Activated B cell treated with CpG ODN at 0.5 μM for 24 hours (primary cell): Measurements from ENCODE around the gene HPS3. TPM values are rescaled to one million over a fixed set of nuclear protein-coding genes. Genes with fewer than 3 reads are reported as not detected.
"Not testable (repeated sequence)": the region's sequence is repeated elsewhere in the genome, so short reads cannot be mapped to it uniquely, and the experiment has no call there.

ENCODE experiments used
- ATAC-seq: fragments of 200-7000 bp; cut with Tn5 transposase; one replicate; pipeline ENCODE4 v1.10.0; 2021; ENCODE audit warnings: low read depth, mild to moderate bottlenecking, moderate library complexity
- CTCF ChIA-PET: fragments of 350-600 bp; sonication (Branson Sonifier 250); formaldehyde crosslinking; loops from one replicate; lab custom pipeline; 2021; ENCODE audit warnings: antibody characterized with exemption; lab: Charles Lee
- POLR2A ChIA-PET: fragments of 350-600 bp; sonication (Branson Sonifier 250); formaldehyde crosslinking; loops from one replicate; lab custom pipeline; 2021; ENCODE audit warnings: antibody characterized with exemption; lab: Charles Lee
- DNase-seq: peaks from one replicate; pipeline ENCODE4 v3.0.0; 2022
- H3K27ac Mint-ChIP-seq: one replicate; pipeline ENCODE4 v1.8.0; 2020; ENCODE audit warnings: mixed read lengths
- H3K27me3 Mint-ChIP-seq: one replicate; pipeline ENCODE4 v1.8.0; 2021; ENCODE audit warnings: mixed read lengths
- H3K36me3 Mint-ChIP-seq: one replicate; pipeline ENCODE4 v1.8.0; 2021; ENCODE audit warnings: low read depth, mixed read lengths
- H3K4me1 Mint-ChIP-seq: one replicate; pipeline ENCODE4 v1.8.0; 2021; ENCODE audit warnings: mixed read lengths
- H3K4me3 Mint-ChIP-seq: one replicate; pipeline ENCODE4 v1.8.0; 2020; ENCODE audit warnings: mild to moderate bottlenecking, mixed read lengths
- H3K9me3 Mint-ChIP-seq: one replicate; pipeline ENCODE4 v1.8.0; 2020; ENCODE audit warnings: mixed read lengths
- intact Hi-C: fragments of 100-400 bp; cut with micrococcal nuclease; formaldehyde crosslinking; loops from one replicate; pipeline ENCODE4 v1.15.1; 2024
- total RNA-seq: library from RNA; stranded (reverse); gene quantifications from 2 replicates; pipeline ENCODE4 v1.2.3, GENCODE V29; 2022
- TF ChIP-seq, protein P1 (sequence below): fragments of 200-600 bp; IDR thresholded peaks from one replicate; pipeline ENCODE4 v1.8.0; 2022; ENCODE audit warnings: antibody characterized with exemption, mild to moderate bottlenecking

HPS3 gene
- total RNA-seq, 1 donor from 2014 or later, result 30.1 TPM

DNA sequence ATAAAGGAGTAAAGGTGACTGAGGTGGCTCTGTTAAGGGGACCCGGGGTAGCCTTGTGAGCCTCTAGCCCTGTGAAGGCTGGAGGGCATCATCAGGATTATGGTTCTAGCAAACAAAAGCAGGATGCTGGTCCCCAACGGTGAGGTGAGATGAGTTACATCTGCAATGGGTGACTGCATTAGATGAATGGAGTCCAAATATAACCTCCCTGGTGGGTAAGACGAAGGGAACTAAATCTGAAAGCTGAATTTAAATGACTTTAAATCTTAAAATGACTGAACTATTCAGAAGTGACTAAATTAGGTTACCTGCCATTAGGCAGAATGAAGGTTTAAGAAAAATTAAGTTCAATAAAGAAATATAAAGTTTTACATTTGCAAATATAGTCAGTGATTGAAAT, 38.5 kb upstream of the HPS3 start:
- Mint-ChIP-seq H3K4me1 (peaks cover 30% of the 10 kb centered on the region), H3K27me3 (no peaks in the 10 kb centered on the region), H3K36me3 (peaks cover 3% of the 10 kb centered on the region), H3K27ac (no peak overlapping the region), H3K9me3 (no peaks in the 10 kb centered on the region), H3K4me3 (no peak overlapping the region)
- ChIA-PET CTCF (interaction anchor here (1.0 kb wide), 1 partner anchor 29 kb away, joined by 3 read pairs; no protein-coding TSS in a partner anchor), POLR2A (no interaction called here)
- no peak for ATAC-seq
- intact Hi-C loops, result no loop called here
- DNase-seq, result no peak
- TF ChIP-seq, protein P1, sequence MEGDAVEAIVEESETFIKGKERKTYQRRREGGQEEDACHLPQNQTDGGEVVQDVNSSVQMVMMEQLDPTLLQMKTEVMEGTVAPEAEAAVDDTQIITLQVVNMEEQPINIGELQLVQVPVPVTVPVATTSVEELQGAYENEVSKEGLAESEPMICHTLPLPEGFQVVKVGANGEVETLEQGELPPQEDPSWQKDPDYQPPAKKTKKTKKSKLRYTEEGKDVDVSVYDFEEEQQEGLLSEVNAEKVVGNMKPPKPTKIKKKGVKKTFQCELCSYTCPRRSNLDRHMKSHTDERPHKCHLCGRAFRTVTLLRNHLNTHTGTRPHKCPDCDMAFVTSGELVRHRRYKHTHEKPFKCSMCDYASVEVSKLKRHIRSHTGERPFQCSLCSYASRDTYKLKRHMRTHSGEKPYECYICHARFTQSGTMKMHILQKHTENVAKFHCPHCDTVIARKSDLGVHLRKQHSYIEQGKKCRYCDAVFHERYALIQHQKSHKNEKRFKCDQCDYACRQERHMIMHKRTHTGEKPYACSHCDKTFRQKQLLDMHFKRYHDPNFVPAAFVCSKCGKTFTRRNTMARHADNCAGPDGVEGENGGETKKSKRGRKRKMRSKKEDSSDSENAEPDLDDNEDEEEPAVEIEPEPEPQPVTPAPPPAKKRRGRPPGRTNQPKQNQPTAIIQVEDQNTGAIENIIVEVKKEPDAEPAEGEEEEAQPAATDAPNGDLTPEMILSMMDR, result no peak

DNA sequence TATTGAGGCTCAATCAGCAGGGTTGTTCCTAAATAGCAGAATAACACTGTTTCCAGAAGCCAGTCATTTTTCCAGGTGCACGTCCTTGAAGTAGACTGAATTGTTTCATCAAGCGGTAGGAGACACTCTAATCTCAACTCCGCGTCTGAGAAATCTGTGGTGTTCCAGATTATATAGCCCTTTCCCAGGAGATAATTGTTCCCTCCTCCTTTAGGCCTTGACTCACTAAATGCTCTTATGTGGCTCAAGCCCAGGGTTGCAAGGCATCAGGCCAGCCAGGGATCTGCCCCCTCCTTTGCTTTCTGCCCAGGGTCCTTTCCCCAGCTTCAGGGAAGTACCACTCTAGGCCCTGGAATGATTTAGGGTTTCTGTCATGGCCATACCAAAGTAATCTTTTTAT, 37.5 kb upstream of the HPS3 start:
- H3K27me3 Mint-ChIP-seq, result no peaks in the 10 kb centered on the region
- no peak overlapping the region for H3K4me3 Mint-ChIP-seq
- no peaks in the 10 kb centered on the region for H3K9me3 Mint-ChIP-seq
- intact Hi-C loops, result no loop called here
- no peak for DNase-seq
- H3K4me1 Mint-ChIP-seq, result peaks cover 27% of the 10 kb centered on the region
- H3K27ac Mint-ChIP-seq, result no peak overlapping the region
- H3K36me3 Mint-ChIP-seq, result no peaks in the 10 kb centered on the region
- ChIA-PET CTCF (interaction anchor here (1.0 kb wide), 1 partner anchor 28 kb away, joined by 3 read pairs; no protein-coding TSS in a partner anchor), POLR2A (no interaction called here)
- ATAC-seq, result no peak
- TF ChIP-seq, protein P1, result no peak

DNA sequence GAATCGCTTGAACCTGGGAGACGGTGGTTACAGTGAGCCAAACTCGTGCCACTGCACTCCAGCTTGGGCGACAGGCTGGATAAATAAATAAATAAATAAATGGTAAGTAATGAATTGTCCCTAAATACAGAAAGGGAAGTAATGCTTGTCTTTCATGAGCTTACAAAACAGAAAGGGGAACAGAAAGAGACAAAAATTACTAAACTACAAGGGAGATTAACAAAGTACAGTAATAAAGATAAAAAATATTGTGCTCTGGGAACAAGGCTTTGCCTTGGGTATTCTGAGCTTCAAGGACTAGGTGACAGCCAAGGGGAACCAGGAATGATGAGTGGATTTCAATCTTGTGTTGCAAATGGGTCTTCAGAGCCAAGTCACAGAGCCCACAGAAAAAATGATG, 34.0 kb upstream of the HPS3 start:
- CTCF ChIA-PET, result interaction anchor here (0.7 kb wide), 1 partner anchor 23 kb away, joined by 3 read pairs; no protein-coding TSS in a partner anchor

DNA sequence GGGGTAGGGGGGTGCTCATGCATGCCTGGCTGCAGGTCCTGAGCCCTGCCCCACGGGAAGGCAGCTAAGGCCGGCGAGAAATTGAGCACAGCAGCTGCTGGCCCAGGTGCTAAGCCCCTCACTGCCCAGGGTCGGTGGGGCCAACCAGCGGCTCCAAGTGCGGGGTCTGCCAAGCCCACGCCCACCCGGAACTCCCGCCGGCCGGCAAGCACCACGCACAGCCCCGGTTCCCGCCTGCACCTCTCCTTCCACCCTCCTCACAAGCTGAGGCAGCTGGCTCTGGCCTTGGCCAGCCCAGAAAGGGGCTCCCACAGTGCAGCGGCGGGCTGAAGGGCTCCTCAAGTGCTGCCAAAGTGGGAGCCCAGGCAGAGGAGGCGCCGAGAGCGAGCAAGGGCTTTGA, 31.5 kb upstream of the HPS3 start:
- H3K9me3 Mint-ChIP-seq, CTCF ChIA-PET, H3K27me3 Mint-ChIP-seq, H3K36me3 Mint-ChIP-seq, intact Hi-C loops, DNase-seq, ATAC-seq, H3K27ac Mint-ChIP-seq, H3K4me3 Mint-ChIP-seq, POLR2A ChIA-PET: not testable (repeated sequence)
- H3K4me1 Mint-ChIP-seq, result peaks cover 13% of the 10 kb centered on the region

More for the DNA sequence above, 34.0 kb upstream of the HPS3 start:
- Mint-ChIP-seq H3K27ac (peak overlapping the region; percentile 72), H3K27me3 (no peaks in the 10 kb centered on the region), H3K9me3 (no peaks in the 10 kb centered on the region), H3K4me1 (peaks cover 16% of the 10 kb centered on the region), H3K4me3 (peak overlapping the region; percentile 19), H3K36me3 (no peaks in the 10 kb centered on the region)
- TF ChIP-seq, protein P1, result no peak
- intact Hi-C loops, result loop anchor here (1.0 kb wide), 1 partner anchor 9 kb away; the partner anchor contains the start of gene HLTF
- no peak for DNase-seq
- ATAC-seq, result peak; percentile 54
- POLR2A ChIA-PET, result interaction anchor here (1.9 kb wide), 1 partner anchor 9 kb away, joined by 5 read pairs; no protein-coding TSS in a partner anchor

DNA sequence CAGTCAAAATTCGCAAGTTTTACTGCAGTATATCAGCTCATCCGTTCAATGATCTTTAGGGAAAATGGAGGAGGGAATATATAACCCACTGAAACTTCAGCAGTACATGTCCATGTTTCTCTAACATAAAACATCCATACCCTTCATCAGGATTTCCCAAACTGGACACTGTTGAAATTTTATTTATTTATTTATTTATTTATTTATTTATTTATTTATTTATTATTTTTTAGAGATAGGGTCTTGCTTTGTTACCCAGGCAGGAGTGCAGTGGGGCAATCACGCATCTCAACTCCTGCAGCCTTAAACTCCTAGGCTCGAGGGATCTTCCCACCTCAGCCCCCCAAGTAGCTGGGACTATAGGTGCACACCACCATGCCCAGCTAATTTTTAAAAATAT, 28.3 kb upstream of the HPS3 start:
- Mint-ChIP-seq H3K27me3 (peaks cover 2% of the 10 kb centered on the region), H3K27ac (no peak overlapping the region), H3K36me3 (no peaks in the 10 kb centered on the region), H3K4me3 (no peak overlapping the region), H3K9me3 (peaks cover 3% of the 10 kb centered on the region), H3K4me1 (peaks cover 2% of the 10 kb centered on the region)
- DNase-seq, result no peak
- CTCF ChIA-PET, result no interaction called here
- POLR2A ChIA-PET, result no interaction called here
- intact Hi-C loops, result no loop called here
- ATAC-seq, result no peak
- TF ChIP-seq, protein P1, result no peak

DNA sequence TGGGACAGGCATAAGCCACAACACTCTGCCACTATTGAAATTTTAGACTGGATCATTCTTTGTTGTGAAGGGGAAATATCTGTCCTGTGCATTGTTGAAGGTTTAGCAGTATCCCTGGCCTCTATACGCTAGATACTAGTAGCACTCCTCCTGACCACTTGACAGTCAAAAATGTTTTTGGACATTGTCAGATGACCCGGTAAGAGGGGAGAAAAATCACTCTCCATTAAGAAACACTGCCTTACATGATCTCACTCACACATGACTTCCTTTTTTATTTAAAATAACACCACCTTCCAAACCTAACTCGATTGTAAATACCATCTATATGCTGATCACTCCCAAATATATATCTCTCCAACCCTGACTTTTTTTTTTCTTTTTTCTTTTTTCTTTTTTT, 27.8 kb upstream of the HPS3 start:
- Mint-ChIP-seq H3K4me3 (no peak overlapping the region), H3K27me3 (peaks cover 2% of the 10 kb centered on the region), H3K36me3 (no peaks in the 10 kb centered on the region), H3K4me1 (no peaks in the 10 kb centered on the region), H3K27ac (no peak overlapping the region), H3K9me3 (peaks cover 7% of the 10 kb centered on the region)
- TF ChIP-seq, protein P1, result no peak
- intact Hi-C loops, result no loop called here
- ChIA-PET CTCF (no interaction called here), POLR2A (no interaction called here)
- DNase-seq, result no peak
- ATAC-seq, result no peak
